Cerebellar nuclear complex (tissue), 1 donor: ENCODE results near the gene XXYLT1.

Experiments used
- DNase-seq, 2 experiments: peaks; one replicate each; lab custom pipeline; 2025; lab: John Stamatoyannopoulos, UW

XXYLT1 gene

GRCh38 chr3:195025884-195026200, 245.1 kb downstream of the XXYLT1 start:
- DNase-seq, result no peak

- DNase-seq, result no peak
Observed at GRCh38 chr3:195025056-195025883, 245.7 kb downstream of the XXYLT1 start.

- no peak for DNase-seq
Observed at GRCh38 chr3:195023989-195024388, 247.0 kb downstream of the XXYLT1 start.

GRCh38 chr3:195023576-195023975, 247.4 kb downstream of the XXYLT1 start:
- DNase-seq, result no peak

GRCh38 chr3:195021692-195022091, 249.3 kb downstream of the XXYLT1 start:
- DNase-seq, result no peak

GRCh38 chr3:195020921-195021320, 250.0 kb downstream of the XXYLT1 start:
- no peak for DNase-seq

GRCh38 chr3:195020185-195020584, 250.8 kb downstream of the XXYLT1 start:
- DNase-seq, result no peak

GRCh38 chr3:195019335-195019734, 251.6 kb downstream of the XXYLT1 start:
- DNase-seq, result no peak
